Ascending aorta (tissue), 2 donors: ENCODE data around the gene LRBA. TPM values are rescaled to one million over a fixed set of nuclear protein-coding genes. Genes with fewer than 3 reads are reported as not detected.
A peak's percentile ranks its signal among the peaks of the same experiment; 100 is the strongest.

Experiments
- DNase-seq, 2 donors: peaks; one replicate each; pipeline ENCODE4 v3.0.0-alpha.2; 2019; ENCODE audit warnings: low spot score in 2 of 2
- H3K27ac ChIP-seq, 2 donors: fragments of 200-600 bp; sonication (generic); one replicate each; pipeline ENCODE4 v1.5.1; 2016 to 2017; ENCODE audit warnings: mild to moderate bottlenecking in 1 of 2
- H3K27me3 ChIP-seq: fragments of 200-600 bp; sonication (generic); one replicate; pipeline ENCODE4 v1.5.1; 2017
- H3K36me3 ChIP-seq, 2 donors: fragments of 200-600 bp; sonication (generic); one replicate each; pipeline ENCODE4 v1.5.1; 2016
- H3K4me1 ChIP-seq, 2 donors: fragments of 200-600 bp; sonication (generic); one replicate each; pipeline ENCODE4 v1.5.1; 2016 to 2017; ENCODE audit warnings: mild to moderate bottlenecking in 1 of 2
- H3K4me3 ChIP-seq, 2 donors: fragments of 200-600 bp; sonication (generic); one replicate each; pipeline ENCODE4 v1.5.1; 2016 to 2017; ENCODE audit warnings: mild to moderate bottlenecking in 1 of 2
- H3K9me3 ChIP-seq, 2 donors: fragments of 200-600 bp; sonication (generic); one replicate each; pipeline ENCODE4 v1.5.1; 2016
- CTCF ChIP-seq, 3 experiments: fragments of 200-600 bp in 2 of 3; fragments of 450-650 bp in 1 of 3; sonication (generic) in 2 of 3; IDR thresholded peaks; one replicate each; pipeline ENCODE4 v1.5.1; 2016 to 2019; ENCODE audit warnings: antibody characterized with exemption in 3 of 3, mild to moderate bottlenecking in 1 of 3, moderate library complexity in 1 of 3
- intact Hi-C: fragments of 100-400 bp; cut with DNase I; formaldehyde crosslinking; loops from one replicate; pipeline ENCODE4 v1.15.1; 2023
- total RNA-seq: library from RNA; depleted of rRNA; stranded (reverse); fragments of >200 nt; gene quantifications from one replicate; pipeline ENCODE4 v1.1.0, GENCODE V29; 2016

Gene LRBA
- total RNA-seq, 1 donor from 2014 or later: 15.2 TPM

DNA sequence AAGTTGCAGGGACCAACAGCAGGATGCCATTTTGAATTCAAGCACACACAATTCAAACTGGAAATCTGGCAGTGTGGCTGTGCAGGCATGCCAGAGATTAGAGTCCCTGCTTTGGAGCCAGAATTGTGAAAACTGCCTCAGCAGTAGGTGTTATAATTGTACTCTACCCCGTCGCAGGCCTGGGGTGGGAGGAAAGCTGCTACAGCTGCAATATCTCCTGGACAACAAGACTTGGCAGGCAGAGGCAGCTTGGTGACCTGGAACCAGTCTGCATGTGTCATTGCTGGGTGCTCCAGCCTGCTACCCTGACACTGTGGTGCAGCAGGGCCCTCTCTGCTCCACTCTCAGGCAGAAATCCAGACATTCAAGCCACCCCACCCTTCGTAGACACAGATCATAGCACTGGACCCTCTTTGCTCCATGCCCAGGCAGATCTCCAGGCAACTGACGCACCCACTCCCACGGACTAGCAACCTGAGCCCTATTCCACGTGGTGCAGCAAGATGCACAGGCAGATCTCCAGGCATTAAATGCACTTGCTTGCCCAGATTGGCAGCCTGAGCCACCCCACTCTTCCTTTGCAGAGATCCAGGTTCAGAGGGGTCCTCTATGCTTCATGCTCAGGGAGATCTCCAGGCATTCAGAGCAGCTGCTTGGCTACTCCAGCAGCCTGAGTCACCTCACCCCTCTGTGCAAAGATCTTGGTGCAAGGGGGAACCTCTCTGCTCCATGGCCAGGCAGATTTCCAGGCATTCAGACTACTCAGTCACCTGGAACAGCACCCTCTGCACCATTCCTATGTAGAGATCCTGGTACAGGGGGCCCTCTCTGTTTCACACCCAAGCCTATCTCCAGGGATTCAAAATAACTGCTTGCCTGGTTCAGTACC is 140.5 kb downstream of the LRBA start:
- DNase-seq: no peak
- Histone ChIP-seq H3K27ac (no peak overlapping the region), H3K4me1 (no peaks in the 10 kb centered on the region), H3K36me3 (no peaks in the 10 kb centered on the region), H3K9me3 (peaks cover 0 to 5% of the 10 kb centered on the region in 2 donors), H3K4me3 (no peak overlapping the region), H3K27me3 (no peaks in the 10 kb centered on the region)
- intact Hi-C loops: no loop called here
- no peak for TF ChIP-seq CTCF (IDR thresholded peaks at IDR 0.05)

DNA sequence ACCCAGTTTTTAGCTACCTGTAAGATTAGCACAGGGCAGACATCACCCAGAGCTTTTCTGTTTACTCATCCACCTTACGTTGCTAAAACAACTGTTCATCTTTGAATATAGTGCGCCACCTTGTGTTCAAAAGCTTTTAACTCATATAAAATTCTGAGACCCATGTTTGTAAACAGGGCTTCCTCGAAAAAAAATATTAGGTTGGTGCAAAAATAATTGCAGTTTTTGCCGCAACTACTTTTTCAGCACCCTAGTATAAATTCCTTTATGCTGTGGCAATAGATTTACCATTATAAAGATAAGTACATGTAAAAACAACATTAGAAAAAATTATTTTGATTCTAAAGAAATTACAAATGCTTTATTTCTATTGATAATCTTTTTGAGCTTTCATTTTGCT is 147.9 kb downstream of the LRBA start:
- intact Hi-C loops: loop anchor here (1.0 to 10.0 kb wide), 5 partner anchors 144 to 885 kb away; no protein-coding TSS in a partner anchor
- no peaks in the 10 kb centered on the region for H3K36me3 ChIP-seq
- H3K9me3 ChIP-seq: no peaks in the 10 kb centered on the region
- H3K4me1 ChIP-seq: no peaks in the 10 kb centered on the region
- H3K27ac ChIP-seq: no peak overlapping the region
- H3K4me3 ChIP-seq: no peak overlapping the region
- H3K27me3 ChIP-seq: no peaks in the 10 kb centered on the region
- peak; percentile 49 to 73 (median 60) for TF ChIP-seq CTCF (IDR thresholded peaks at IDR 0.05)
- no peak for DNase-seq

- DNase-seq: no peak
- TF ChIP-seq CTCF (IDR thresholded peaks at IDR 0.05): no peak
- Histone ChIP-seq H3K27me3 (no peaks in the 10 kb centered on the region), H3K36me3 (no peaks in the 10 kb centered on the region), H3K9me3 (no peaks in the 10 kb centered on the region), H3K4me3 (no peak overlapping the region), H3K4me1 (no peaks in the 10 kb centered on the region), H3K27ac (no peak overlapping the region)
- intact Hi-C loops: loop anchor here (10.0 kb wide), 1 partner anchor 269 kb away; no protein-coding TSS in a partner anchor
These were observed 151.6 kb downstream of the LRBA start for GRCh38 chr4:150863456-150863855.

DNA sequence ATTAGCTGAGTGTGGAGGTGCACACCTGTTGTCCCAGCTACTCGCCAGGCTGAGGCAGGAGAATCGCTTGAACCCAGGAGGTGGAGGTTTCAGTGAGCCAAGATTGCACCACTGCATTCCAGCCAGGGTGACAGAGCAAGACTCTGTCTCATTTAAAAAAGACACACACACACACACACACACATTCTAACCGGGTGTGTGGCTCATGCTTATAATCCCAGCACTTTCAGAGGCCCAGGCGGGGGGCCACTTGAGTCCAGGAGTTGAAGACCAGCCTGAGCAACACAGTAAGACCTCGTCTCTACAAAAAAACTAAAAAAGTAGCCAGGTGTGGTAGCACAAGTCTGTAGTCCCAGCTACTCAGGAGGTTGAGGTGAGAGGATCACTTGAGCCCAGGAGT is 152.3 kb downstream of the LRBA start:
- no peak for DNase-seq
- Histone ChIP-seq H3K4me1 (no peaks in the 10 kb centered on the region), H3K4me3 (no peak overlapping the region), H3K27me3 (no peaks in the 10 kb centered on the region), H3K27ac (no peak overlapping the region), H3K36me3 (no peaks in the 10 kb centered on the region), H3K9me3 (no peaks in the 10 kb centered on the region)
- intact Hi-C loops: loop anchor here (10.0 kb wide), 1 partner anchor 268 kb away; no protein-coding TSS in a partner anchor
- no peak for TF ChIP-seq CTCF (IDR thresholded peaks at IDR 0.05)

- TF ChIP-seq CTCF (IDR thresholded peaks at IDR 0.05): no peak
- H3K27me3 ChIP-seq: no peaks in the 10 kb centered on the region
- H3K4me3 ChIP-seq: no peak overlapping the region
- no peaks in the 10 kb centered on the region for H3K9me3 ChIP-seq
- H3K27ac ChIP-seq: no peak overlapping the region
- H3K4me1 ChIP-seq: no peaks in the 10 kb centered on the region
- H3K36me3 ChIP-seq: no peaks in the 10 kb centered on the region
- intact Hi-C loops: no loop called here
- DNase-seq: no peak
These were observed 155.6 kb downstream of the LRBA start for GRCh38 chr4:150859453-150859852.
